HL-60 (cell line): Measurements from ENCODE around the gene KRT16.

Source experiments
- DNase-seq, 2 experiments: peaks; one replicate each; pipeline ENCODE4 v3.0.0-alpha.2; 2010 to 2020; ENCODE audit warnings: low read depth in 1 of 2, low spot score in 1 of 2
- H3K27ac ChIP-seq: fragments of 250-450 bp; sonication (Bioruptor Pico); replicated peaks from 2 replicates; pipeline ENCODE4 v1.5.1; 2020; ENCODE audit warnings: mild to moderate bottlenecking, moderate library complexity
- H3K27me3 ChIP-seq: fragments of 250-450 bp; sonication (Bioruptor Pico); 2 replicates; pipeline ENCODE4 v1.5.1; 2021; ENCODE audit warnings: mild to moderate bottlenecking, moderate library complexity; ENCODE audit not compliant: insufficient read depth, poor library complexity, severe bottlenecking
- H3K4me3 ChIP-seq: replicated peaks from 2 replicates; pipeline ENCODE4 v1.5.1; 2011; ENCODE audit warnings: mild to moderate bottlenecking, control low read depth, low read length; ENCODE audit not compliant: insufficient read depth
- CTCF ChIP-seq: IDR thresholded peaks from one replicate; pipeline ENCODE4 v1.5.1; 2011; ENCODE audit warnings: low read length, control low read depth, inconsistent platforms; ENCODE audit not compliant: insufficient read depth
- GABPA ChIP-seq: IDR thresholded peaks from 2 replicates; pipeline ENCODE4 v1.6.1; 2012; ENCODE audit warnings: low read depth
- POLR2AphosphoS5 ChIP-seq: IDR thresholded peaks from 2 replicates; pipeline ENCODE4 v1.6.1; 2012; ENCODE audit warnings: low read depth
- REST ChIP-seq: IDR thresholded peaks from 2 replicates; pipeline ENCODE4 v1.6.1; 2012; ENCODE audit warnings: low read depth; ENCODE audit not compliant: insufficient replicate concordance
- SPI1 ChIP-seq: IDR thresholded peaks from 2 replicates; pipeline ENCODE4 v1.6.1; 2012; ENCODE audit warnings: low read depth, mild to moderate bottlenecking, borderline replicate concordance

KRT16 gene

GRCh38 chr17:41657936-41658335, 45.4 kb upstream of the KRT16 start:
- H3K4me3 ChIP-seq, result no peak overlapping the region
- H3K27me3 ChIP-seq, result no peaks in the 10 kb centered on the region
- H3K27ac ChIP-seq, result no peak overlapping the region
- DNase-seq, result no peak
- TF ChIP-seq REST, result no peak
- TF ChIP-seq CTCF, result no peak
- TF ChIP-seq GABPA, result no peak
- TF ChIP-seq SPI1, result no peak
- no peak for TF ChIP-seq POLR2AphosphoS5

GRCh38 chr17:41657176-41657754, 44.7 kb upstream of the KRT16 start:
- TF ChIP-seq CTCF (no peak), POLR2AphosphoS5 (no peak), SPI1 (no peak), REST (no peak), GABPA (no peak)
- DNase-seq, result no peak
- no peaks in the 10 kb centered on the region for H3K27me3 ChIP-seq
- no peak overlapping the region for H3K27ac ChIP-seq
- H3K4me3 ChIP-seq, result no peak overlapping the region

- Histone ChIP-seq H3K27ac (no peak overlapping the region), H3K4me3 (no peak overlapping the region), H3K27me3 (no peaks in the 10 kb centered on the region)
- no peak for DNase-seq
- TF ChIP-seq SPI1, result no peak
- no peak for TF ChIP-seq CTCF
Observed at GRCh38 chr17:41656249-41657023, 43.9 kb upstream of the KRT16 start.

- no peaks in the 10 kb centered on the region for H3K27me3 ChIP-seq
- no peak overlapping the region for H3K27ac ChIP-seq
- H3K4me3 ChIP-seq, result no peak overlapping the region
- TF ChIP-seq GABPA (no peak), REST (no peak), SPI1 (no peak), CTCF (no peak), POLR2AphosphoS5 (no peak)
- no peak for DNase-seq
Observed at GRCh38 chr17:41655611-41656111, 43.1 kb upstream of the KRT16 start.
